ENCODE data around the gene VWA3B.

The VWA3B gene

DNA sequence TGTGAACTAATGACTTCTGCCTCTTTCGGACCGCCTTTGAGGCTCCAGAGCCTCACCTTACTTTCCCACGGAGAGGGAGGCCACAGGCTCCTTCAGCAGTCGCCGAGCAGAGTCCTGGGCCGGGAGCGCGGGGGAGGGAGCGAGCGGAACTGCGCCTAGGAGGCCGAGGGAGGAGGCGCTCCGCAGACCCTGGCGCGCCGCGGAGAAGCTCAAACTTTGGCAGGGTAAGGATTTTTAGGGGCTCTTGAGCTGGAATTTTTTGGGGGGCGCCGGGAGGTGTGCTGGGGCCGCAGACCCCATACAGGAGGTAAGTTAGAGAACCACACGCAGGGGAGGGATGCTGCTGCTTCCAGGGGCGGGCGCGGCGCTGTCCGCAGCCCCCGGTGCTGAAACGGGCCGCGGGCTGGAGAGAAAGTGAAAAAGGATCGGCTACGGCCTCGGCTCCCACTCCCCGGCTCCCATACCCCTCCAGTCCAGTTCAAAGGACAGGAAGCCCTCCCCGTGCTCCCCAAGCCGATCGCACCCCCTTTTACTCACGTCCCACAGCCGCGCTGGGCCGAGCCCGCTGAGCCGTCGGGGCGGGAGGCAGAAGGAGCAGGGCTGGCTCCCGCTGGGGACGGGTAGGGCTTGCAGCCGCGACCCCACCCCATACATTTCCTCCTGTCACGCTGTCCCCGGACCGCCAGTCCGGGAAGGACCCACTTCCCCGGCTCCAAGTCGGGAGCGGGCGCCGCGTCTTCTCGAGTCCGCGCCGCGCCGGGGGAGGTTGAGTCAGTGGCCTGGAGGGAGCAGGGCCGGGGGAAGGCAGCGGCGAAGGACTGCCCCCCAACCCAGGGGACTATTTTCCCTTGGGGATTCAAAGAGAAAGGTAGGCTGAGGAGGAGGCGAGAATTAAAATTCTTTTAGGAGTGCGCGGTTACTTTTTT, 259.6 kb downstream of the VWA3B start, which contains the start of gene CNGA3:
Gene CNGA3, plus strand, starts transcription at position 146 of the 926 bp plus-strand sequence. CDS start 23,520 bp downstream, outside the sequence.
- peak within 1 kb of the TSS; percentile 86 for H3K23ac ChIP-seq (ENCODE audit: low read depth, low read length, poor library complexity)
- no peak within 1 kb of the TSS for H4K8ac ChIP-seq (ENCODE audit: low read depth, low read length)
- H3K4me1 ChIP-seq (ENCODE audit: control insufficient read depth in 2 of 2, insufficient read depth in 1 of 2, low read depth in 1 of 2, low read length in 2 of 2), result peaks cover 7 to 24% of the 10 kb centered on the region in 2 donors
- no peak within 1 kb of the TSS for H2BK15ac ChIP-seq (ENCODE audit: low read length)
- H2BK120ac ChIP-seq (ENCODE audit: low read depth, low read length), result no peak within 1 kb of the TSS
- H2AK5ac ChIP-seq (ENCODE audit: low read depth, low read length), result no peak within 1 kb of the TSS
- no CpG with 5 or more reads among the region's 72 CpGs for WGBS, 2 donors (ENCODE audit: extremely low coverage in 2 of 2, insufficient read length in 2 of 2, insufficient replicate concordance in 1 of 2)
- peak within 1 kb of the TSS; percentile 71 for H2AFZ ChIP-seq (ENCODE audit: low read length)
- H3K4ac ChIP-seq (ENCODE audit: low read length), result no peak within 1 kb of the TSS
- no peak within 1 kb of the TSS for H3K27ac ChIP-seq (replicated peaks; ENCODE audit: low read length)
- H4K91ac ChIP-seq (ENCODE audit: low read depth, low read length, poor library complexity), result no peak within 1 kb of the TSS
- DNase-seq (ENCODE audit: low spot score), result peak; percentile 65
- H2BK5ac ChIP-seq (ENCODE audit: low read length), result no peak within 1 kb of the TSS
- no peak within 1 kb of the TSS for H2BK12ac ChIP-seq (ENCODE audit: low read length)
- H3K9ac ChIP-seq (ENCODE audit: low read depth, low read length, poor library complexity), result peak within 1 kb of the TSS; percentile 46
- H3K14ac ChIP-seq (ENCODE audit: low read length), result no peak within 1 kb of the TSS
- H3K4me3 ChIP-seq (ENCODE audit: low read length in 2 of 2), result no peak within 1 kb of the TSS
- H3K4me2 ChIP-seq (ENCODE audit: insufficient read depth, low read length, poor library complexity, severe bottlenecking), result peak within 1 kb of the TSS; percentile 66
- peaks cover 12 to 88% (median 40%) of the 10 kb centered on the region in 3 experiments for H3K27me3 ChIP-seq (ENCODE audit: control insufficient read depth in 3 of 3, insufficient read depth in 3 of 3, low read depth in 1 of 3, low read length in 3 of 3)
- H3K18ac ChIP-seq (ENCODE audit: low read length), result no peak within 1 kb of the TSS
- no peaks in the 10 kb centered on the region for H3K36me3 ChIP-seq (replicated peaks in 1 of 2; ENCODE audit: control insufficient read depth in 2 of 2, insufficient read depth in 2 of 2, low read length in 2 of 2)
- no peaks in the 10 kb centered on the region for H3K79me1 ChIP-seq (ENCODE audit: low read depth, low read length)
- peaks cover 0 to 2% of the 10 kb centered on the region in 2 donors for H3K9me3 ChIP-seq (replicated peaks in 1 of 2; ENCODE audit: control insufficient read depth in 2 of 2, insufficient read depth in 1 of 2, low read depth in 1 of 2, low read length in 2 of 2)

DNA sequence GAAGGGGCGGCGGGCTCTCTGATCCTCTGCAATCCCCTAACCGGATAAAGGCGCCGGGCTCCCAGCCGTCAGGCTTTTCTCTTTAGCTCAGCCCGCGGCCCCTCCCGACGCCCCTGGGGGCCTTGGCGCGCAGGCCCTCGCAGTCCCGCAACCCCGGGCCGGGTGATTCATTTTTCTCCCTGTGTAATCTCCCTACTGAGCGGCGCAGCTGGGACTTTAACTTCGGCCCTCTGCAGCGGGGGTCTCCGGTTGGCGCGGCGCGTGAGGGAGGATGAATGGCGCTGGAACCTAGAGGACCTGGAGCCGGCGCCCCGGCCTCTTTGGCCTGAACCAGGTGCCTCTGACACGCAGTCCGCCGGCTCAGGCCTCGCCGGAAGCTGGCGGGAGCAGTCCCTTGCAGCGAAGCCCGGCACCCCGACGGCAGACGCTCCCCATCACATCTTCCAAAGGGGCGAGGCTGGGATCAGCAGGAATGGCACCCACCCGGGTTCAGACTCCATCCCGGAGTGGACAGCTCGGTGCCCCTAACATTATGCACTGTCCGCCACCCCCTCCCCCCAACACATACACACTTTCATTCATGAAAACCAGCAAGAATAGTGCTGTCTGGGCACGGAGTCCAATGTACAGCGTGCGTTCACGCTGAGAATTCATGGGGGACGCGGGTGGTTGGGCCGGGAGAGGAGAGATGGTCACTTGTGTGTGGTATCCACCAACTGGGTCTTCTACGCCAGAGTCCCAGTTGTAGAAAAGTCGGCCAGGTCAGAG, 260.5 kb downstream of the VWA3B start:
- Histone ChIP-seq H3K14ac (ENCODE audit: low read length) (peak overlapping the region; percentile 1), H3K4me1 (ENCODE audit: control insufficient read depth in 2 of 2, insufficient read depth in 1 of 2, low read depth in 1 of 2, low read length in 2 of 2) (peaks cover 7 to 24% of the 10 kb centered on the region in 2 donors), H2BK5ac (ENCODE audit: low read length) (no peak overlapping the region), H2AK5ac (ENCODE audit: low read depth, low read length) (no peak overlapping the region), H3K4me3 (ENCODE audit: low read length in 2 of 2) (no peak overlapping the region), H3K9me3 (replicated peaks in 1 of 2; ENCODE audit: control insufficient read depth in 2 of 2, insufficient read depth in 1 of 2, low read depth in 1 of 2, low read length in 2 of 2) (peaks cover 0 to 2% of the 10 kb centered on the region in 2 donors), H3K18ac (ENCODE audit: low read length) (no peak overlapping the region), H3K27me3 (ENCODE audit: control insufficient read depth in 3 of 3, insufficient read depth in 3 of 3, low read depth in 1 of 3, low read length in 3 of 3) (peaks cover 12 to 83% (median 40%) of the 10 kb centered on the region in 3 experiments), H4K91ac (ENCODE audit: low read depth, low read length, poor library complexity) (no peak overlapping the region), H3K27ac (replicated peaks; ENCODE audit: low read length) (no peak overlapping the region), H4K8ac (ENCODE audit: low read depth, low read length) (no peak overlapping the region), H2AFZ (ENCODE audit: low read length) (peak overlapping the region; percentile 71), H3K36me3 (replicated peaks in 1 of 2; ENCODE audit: control insufficient read depth in 2 of 2, insufficient read depth in 2 of 2, low read length in 2 of 2) (no peaks in the 10 kb centered on the region), H3K9ac (ENCODE audit: low read depth, low read length, poor library complexity) (no peak overlapping the region), H3K23ac (ENCODE audit: low read depth, low read length, poor library complexity) (no peak overlapping the region), H3K79me1 (ENCODE audit: low read depth, low read length) (no peaks in the 10 kb centered on the region), H2BK15ac (ENCODE audit: low read length) (no peak overlapping the region), H2BK12ac (ENCODE audit: low read length) (no peak overlapping the region), H2BK120ac (ENCODE audit: low read depth, low read length) (no peak overlapping the region), H3K4ac (ENCODE audit: low read length) (no peak overlapping the region), H3K4me2 (ENCODE audit: insufficient read depth, low read length, poor library complexity, severe bottlenecking) (peak overlapping the region; percentile 66)
- DNase-seq (ENCODE audit: low spot score), result peak; percentile 29
- WGBS, 2 donors (ENCODE audit: extremely low coverage in 2 of 2, insufficient read length in 2 of 2, insufficient replicate concordance in 1 of 2), result no CpG with 5 or more reads among the region's 54 CpGs

DNA sequence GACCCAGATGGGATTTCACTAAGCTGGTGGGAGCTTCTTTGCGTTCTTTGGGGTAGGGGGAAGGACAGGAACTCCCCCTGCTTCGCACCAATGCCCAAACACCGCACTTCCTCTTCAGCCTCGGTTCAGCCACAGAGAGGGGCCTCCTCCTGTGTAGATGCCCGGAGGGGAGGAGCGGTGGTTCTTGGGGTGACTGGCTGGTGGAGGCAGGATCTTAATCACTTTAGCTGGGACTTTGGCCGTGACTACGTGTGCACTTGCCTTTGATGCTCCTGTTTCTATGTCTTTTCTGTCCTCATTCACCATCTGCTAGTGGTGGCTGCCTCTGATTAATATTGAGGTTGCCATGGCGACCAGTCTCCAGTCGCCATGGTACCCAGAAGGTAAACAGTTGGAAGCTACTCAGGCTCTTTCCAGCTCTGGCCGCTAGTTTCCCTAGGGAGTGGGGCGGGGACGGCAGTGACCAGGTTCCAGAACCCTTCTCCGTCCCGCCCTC, 261.1 kb downstream of the VWA3B start:
- Histone ChIP-seq H3K14ac (ENCODE audit: low read length) (no peak overlapping the region), H3K27ac (replicated peaks; ENCODE audit: low read length) (no peak overlapping the region), H3K23ac (ENCODE audit: low read depth, low read length, poor library complexity) (no peak overlapping the region), H2AFZ (ENCODE audit: low read length) (peak overlapping the region; percentile 8), H4K91ac (ENCODE audit: low read depth, low read length, poor library complexity) (no peak overlapping the region), H3K27me3 (ENCODE audit: control insufficient read depth in 3 of 3, insufficient read depth in 3 of 3, low read depth in 1 of 3, low read length in 3 of 3) (peaks cover 12 to 77% (median 40%) of the 10 kb centered on the region in 3 experiments), H2BK120ac (ENCODE audit: low read depth, low read length) (no peak overlapping the region), H3K4me1 (ENCODE audit: control insufficient read depth in 2 of 2, insufficient read depth in 1 of 2, low read depth in 1 of 2, low read length in 2 of 2) (peaks cover 7 to 24% of the 10 kb centered on the region in 2 donors), H2AK5ac (ENCODE audit: low read depth, low read length) (no peak overlapping the region), H3K9ac (ENCODE audit: low read depth, low read length, poor library complexity) (no peak overlapping the region), H3K4me2 (ENCODE audit: insufficient read depth, low read length, poor library complexity, severe bottlenecking) (no peak overlapping the region), H2BK5ac (ENCODE audit: low read length) (no peak overlapping the region), H3K36me3 (replicated peaks in 1 of 2; ENCODE audit: control insufficient read depth in 2 of 2, insufficient read depth in 2 of 2, low read length in 2 of 2) (no peaks in the 10 kb centered on the region), H4K8ac (ENCODE audit: low read depth, low read length) (no peak overlapping the region), H3K4me3 (ENCODE audit: low read length in 2 of 2) (no peak overlapping the region), H3K79me1 (ENCODE audit: low read depth, low read length) (no peaks in the 10 kb centered on the region), H3K18ac (ENCODE audit: low read length) (no peak overlapping the region), H3K9me3 (replicated peaks in 1 of 2; ENCODE audit: control insufficient read depth in 2 of 2, insufficient read depth in 1 of 2, low read depth in 1 of 2, low read length in 2 of 2) (peaks cover 0 to 2% of the 10 kb centered on the region in 2 donors), H3K4ac (ENCODE audit: low read length) (no peak overlapping the region), H2BK12ac (ENCODE audit: low read length) (no peak overlapping the region), H2BK15ac (ENCODE audit: low read length) (no peak overlapping the region)
- peak; percentile 30 for DNase-seq (ENCODE audit: low spot score)
- no CpG with 5 or more reads among the region's 15 CpGs for WGBS, 2 donors (ENCODE audit: extremely low coverage in 2 of 2, insufficient read length in 2 of 2, insufficient replicate concordance in 1 of 2)

Data from neuronal stem cell (in vitro differentiated cells).